ENCODE measurements around the gene ABCF2. TPM values are rescaled to one million over a fixed set of nuclear protein-coding genes. Genes with fewer than 3 reads are reported as not detected.
A peak's percentile ranks its signal among the peaks of the same experiment; 100 is the strongest.

The ABCF2 gene
- total RNA-seq, 2 donors from 2014 or later = 43.3 to 48.9 TPM

GRCh38 chr7:151250181-151251132 lies 23.5 kb upstream of the ABCF2 start:
- Histone ChIP-seq H3K36me3 (ENCODE audit: control insufficient read depth, insufficient read depth, low read length) (no peaks in the 10 kb centered on the region), H3K9ac (ENCODE audit: extremely low read depth, low read length, poor library complexity, severe bottlenecking) (no peak overlapping the region), H3K4me3 (ENCODE audit: low read length) (peak overlapping the region; percentile 48), H3K4me1 (ENCODE audit: control insufficient read depth, insufficient read depth, low read length) (peaks cover 29% of the 10 kb centered on the region), H3K27ac (ENCODE audit: low read depth, low read length) (no peak overlapping the region), H3K27me3 (ENCODE audit: control insufficient read depth, insufficient read depth, low read length, poor library complexity, severe bottlenecking) (no peaks in the 10 kb centered on the region), H3K9me3 (ENCODE audit: control insufficient read depth, low read length) (no peaks in the 10 kb centered on the region)
- peak overlapping the region; percentile 74 for H3K4me3 Mint-ChIP-seq
- peaks cover 54% of the 10 kb centered on the region for H3K27me3 Mint-ChIP-seq (ENCODE audit: insufficient read depth)
- H3K4me1 Mint-ChIP-seq = peaks cover 47% of the 10 kb centered on the region
- H3K9me3 Mint-ChIP-seq = no peaks in the 10 kb centered on the region
- no peak for DNase-seq
- WGBS, 2 experiments (ENCODE audit: insufficient coverage in 1 of 2, insufficient read length in 1 of 2) = 70 to 75% methylated on average over 5 to 7 of the region's 7 CpGs
- H3K27ac Mint-ChIP-seq = peak overlapping the region; percentile 66
- no peaks in the 10 kb centered on the region for H3K36me3 Mint-ChIP-seq (ENCODE audit: low read depth)
- TF ChIP-seq CTCF (conservative IDR thresholded peaks at IDR 0.05) = no peak

GRCh38 chr7:151249732-151250072 lies 22.7 kb upstream of the ABCF2 start:
- Mint-ChIP-seq H3K4me3 (peak overlapping the region; percentile 74), H3K27me3 (ENCODE audit: insufficient read depth) (peaks cover 47% of the 10 kb centered on the region), H3K27ac (no peak overlapping the region), H3K36me3 (ENCODE audit: low read depth) (no peaks in the 10 kb centered on the region), H3K9me3 (no peaks in the 10 kb centered on the region), H3K4me1 (peaks cover 49% of the 10 kb centered on the region)
- Histone ChIP-seq H3K9ac (ENCODE audit: extremely low read depth, low read length, poor library complexity, severe bottlenecking) (no peak overlapping the region), H3K4me1 (ENCODE audit: control insufficient read depth, insufficient read depth, low read length) (peaks cover 33% of the 10 kb centered on the region), H3K9me3 (ENCODE audit: control insufficient read depth, low read length) (no peaks in the 10 kb centered on the region), H3K36me3 (ENCODE audit: control insufficient read depth, insufficient read depth, low read length) (no peaks in the 10 kb centered on the region), H3K27me3 (ENCODE audit: control insufficient read depth, insufficient read depth, low read length, poor library complexity, severe bottlenecking) (no peaks in the 10 kb centered on the region), H3K27ac (ENCODE audit: low read depth, low read length) (peak overlapping the region; percentile 87), H3K4me3 (ENCODE audit: low read length) (peak overlapping the region; percentile 77)
- no peak for TF ChIP-seq CTCF (conservative IDR thresholded peaks at IDR 0.05)
- WGBS, 2 experiments (ENCODE audit: insufficient coverage in 1 of 2, insufficient read length in 1 of 2) = 20 to 25% methylated on average over 1 to 5 of the region's 5 CpGs
- DNase-seq = peak; percentile 76

- no peaks in the 10 kb centered on the region for H3K9me3 Mint-ChIP-seq
- peaks cover 51% of the 10 kb centered on the region for H3K4me1 Mint-ChIP-seq
- H3K4me3 ChIP-seq (ENCODE audit: low read length) = peak overlapping the region; percentile 77
- peak overlapping the region; percentile 90 for H3K27ac Mint-ChIP-seq
- peak overlapping the region; percentile 74 for H3K4me3 Mint-ChIP-seq
- 4 to 9% methylated on average over 20 to 45 of the region's 45 CpGs for WGBS, 2 experiments (ENCODE audit: insufficient coverage in 1 of 2, insufficient read length in 1 of 2)
- H3K27me3 ChIP-seq (ENCODE audit: control insufficient read depth, insufficient read depth, low read length, poor library complexity, severe bottlenecking) = no peaks in the 10 kb centered on the region
- H3K36me3 ChIP-seq (ENCODE audit: control insufficient read depth, insufficient read depth, low read length) = no peaks in the 10 kb centered on the region
- H3K27ac ChIP-seq (ENCODE audit: low read depth, low read length) = peak overlapping the region; percentile 87
- DNase-seq = no peak
- H3K9ac ChIP-seq (ENCODE audit: extremely low read depth, low read length, poor library complexity, severe bottlenecking) = peak overlapping the region; percentile 47
- no peaks in the 10 kb centered on the region for H3K36me3 Mint-ChIP-seq (ENCODE audit: low read depth)
- H3K9me3 ChIP-seq (ENCODE audit: control insufficient read depth, low read length) = no peaks in the 10 kb centered on the region
- TF ChIP-seq CTCF (conservative IDR thresholded peaks at IDR 0.05) = no peak
- H3K4me1 ChIP-seq (ENCODE audit: control insufficient read depth, insufficient read depth, low read length) = peaks cover 37% of the 10 kb centered on the region
- H3K27me3 Mint-ChIP-seq (ENCODE audit: insufficient read depth) = peaks cover 44% of the 10 kb centered on the region
These were observed 22.2 kb upstream of the ABCF2 start for GRCh38 chr7:151249034-151249731.

All from endodermal cell (in vitro differentiated cells).